Uterine smooth muscle cell (primary cell): Measurements from ENCODE around the gene ITPR3. TPM values are rescaled to one million over a fixed set of nuclear protein-coding genes. Genes with fewer than 3 reads are reported as not detected.

Experiments
- total RNA-seq: library from RNA; depleted of rRNA; stranded (reverse); fragments of >200 nt; gene quantifications from 2 replicates; pipeline ENCODE4 v1.2.3, GENCODE V29; 2014

Gene ITPR3
- 55.4 and 86.4 TPM in 2 replicates for total RNA-seq

GRCh38 chr6:33620856-33621710 is at the start of gene ITPR3:
Gene ITPR3, plus strand, starts transcription at chr6:33621322. Its CDS starts 281 bp downstream, at chr6:33621603.

GRCh38 chr6:33579828-33580714 is 41.1 kb upstream of the ITPR3 start, which contains the start of gene BAK1:
Gene BAK1, minus strand, starts transcription at chr6:33580276. Its CDS starts 2,672 bp downstream, at chr6:33577604.

DNA sequence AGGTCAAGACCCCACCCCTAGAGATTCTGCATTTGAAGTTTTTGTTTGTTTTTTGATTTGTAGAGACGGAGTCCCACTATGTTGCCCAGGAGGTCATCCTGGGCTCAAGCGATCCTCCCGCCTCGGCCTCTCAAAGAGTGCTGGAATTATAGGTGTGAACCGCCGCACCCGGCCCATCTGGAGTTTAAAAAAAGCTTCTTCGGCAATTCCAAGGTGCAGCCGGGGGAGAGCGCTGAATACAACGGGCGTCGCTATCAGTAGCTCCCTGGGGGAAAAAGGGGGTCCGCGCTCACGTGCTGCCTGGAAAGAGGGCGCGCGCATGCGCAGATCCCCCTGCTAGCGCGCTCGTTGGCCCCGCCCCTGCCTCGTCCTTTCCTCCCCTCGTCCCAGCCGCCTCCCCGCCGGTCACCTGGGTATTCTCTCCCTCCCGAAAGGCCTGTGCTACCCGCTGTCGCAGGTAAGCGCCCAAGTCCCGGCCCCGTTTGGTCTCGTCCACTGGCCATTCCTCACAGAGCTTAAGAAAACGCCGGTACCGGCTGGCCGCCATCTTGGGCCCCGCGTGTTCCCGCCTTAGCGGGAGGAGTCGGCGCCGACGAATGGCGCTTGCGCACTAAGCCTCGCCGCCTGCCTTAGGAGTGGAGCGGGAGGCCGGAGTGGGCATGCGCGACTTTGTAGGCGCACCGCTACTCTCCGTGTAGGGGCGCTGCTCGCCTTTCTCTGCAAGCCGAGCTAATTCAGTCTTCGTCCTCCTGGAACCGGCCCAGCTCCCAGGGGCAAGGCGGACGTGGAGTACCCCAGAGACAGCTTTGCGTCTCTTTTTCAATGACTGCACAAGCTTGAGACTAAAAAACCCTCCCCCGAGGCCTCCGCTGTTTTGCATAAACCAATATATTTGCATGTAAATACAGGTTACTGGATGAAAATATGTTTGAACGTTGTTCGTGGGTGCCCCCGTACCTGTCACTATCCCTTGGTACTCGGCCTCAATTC is 90.3 kb downstream of the ITPR3 start, which contains the start of gene UQCC2:
UQCC2 (minus strand) TSS at position 561 of the 990 bp plus-strand sequence; CDS start at position 547, 14 bp downstream.

Other genes with a start within 250 kb of the ITPR3 start
- 15.0 and 57.7 TPM in 2 replicates for gene KIFC1, start 229.5 kb upstream of the ITPR3 start, total RNA-seq
- 23.0 and 29.7 TPM in 2 replicates for gene PHF1, start 210.3 kb upstream of the ITPR3 start, total RNA-seq
- 109 and 129 TPM in 2 replicates for gene CUTA, start 203.2 kb upstream of the ITPR3 start, total RNA-seq
- 4.6 and 6.0 TPM in 2 replicates for gene SYNGAP1, start 201.3 kb upstream of the ITPR3 start, total RNA-seq
- gene ZBTB9, start 166.7 kb upstream of the ITPR3 start, total RNA-seq, result 5.0 and 5.7 TPM in 2 replicates
- 13.0 and 18.0 TPM in 2 replicates for gene BAK1, start 41.0 kb upstream of the ITPR3 start, total RNA-seq
- 31.3 and 42.6 TPM in 2 replicates for gene UQCC2, start 90.4 kb downstream of the ITPR3 start, total RNA-seq
- 0.22 and 0.50 TPM in 2 replicates for gene IP6K3, start 125.6 kb downstream of the ITPR3 start, total RNA-seq
- gene LEMD2, start 167.8 kb downstream of the ITPR3 start, total RNA-seq, result 64.7 and 66.3 TPM in 2 replicates
- gene MLN, start 182.7 kb downstream of the ITPR3 start, total RNA-seq, result not detected in 2 replicates